EH (cell line): Measurements from ENCODE around the gene ARV1.

ENCODE experiments used
- DNase-seq: peaks from one replicate; pipeline ENCODE4 v3.0.0-alpha.2; 2015; ENCODE audit warnings: low read depth

Gene ARV1

DNA sequence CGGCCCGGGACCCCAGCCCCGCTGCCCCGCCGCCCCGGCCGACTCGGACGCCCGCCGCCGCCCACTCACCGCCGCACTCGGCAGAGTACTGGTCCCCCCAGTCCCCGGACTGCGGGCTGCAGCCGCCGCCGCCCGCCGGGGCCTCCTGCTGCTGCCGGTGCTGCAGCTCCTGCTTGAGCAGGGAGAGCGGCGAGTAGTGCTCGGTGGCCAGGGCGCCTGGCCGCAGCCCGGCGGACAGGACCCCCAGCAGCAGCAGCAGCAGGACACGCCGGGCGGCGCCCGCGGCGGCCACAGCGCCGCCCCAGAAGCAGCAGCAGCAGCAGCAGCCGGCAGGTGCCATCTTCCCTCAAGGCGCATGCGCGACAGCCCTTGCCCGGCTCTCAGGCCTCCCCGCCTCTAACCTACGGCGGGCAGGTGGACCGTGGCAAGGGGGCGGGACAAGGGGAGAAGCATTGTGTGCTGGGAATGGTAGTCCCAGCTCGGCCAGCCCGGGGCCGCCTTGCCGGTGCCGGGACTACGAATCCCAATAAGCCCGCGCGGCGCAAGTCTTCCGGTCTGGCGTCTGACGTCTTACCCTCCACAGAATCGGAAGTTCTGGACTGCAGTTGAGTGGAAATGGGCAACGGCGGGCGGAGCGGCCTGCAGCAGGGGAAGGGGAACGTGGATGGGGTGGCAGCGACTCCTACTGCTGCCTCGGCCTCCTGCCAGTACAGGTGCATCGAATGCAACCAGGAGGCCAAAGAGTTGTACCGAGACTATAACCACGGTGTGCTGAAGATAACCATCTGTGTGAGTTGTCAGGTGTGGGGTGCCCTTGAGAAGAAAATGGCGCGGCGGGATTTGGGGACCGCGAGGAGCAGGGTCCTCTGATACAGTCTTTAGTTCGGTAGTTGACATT, at the start of gene ARV1, which contains the start of gene TTC13:
Gene ARV1, plus strand, starts transcription at position 604 of the 898 bp plus-strand sequence. Its CDS starts 12 bp downstream, at position 616.
Gene TTC13, minus strand, starts transcription at position 371 of the 898 bp plus-strand sequence. Its CDS starts 31 bp downstream, at position 340.
- DNase-seq, result peak; percentile 99

DNA sequence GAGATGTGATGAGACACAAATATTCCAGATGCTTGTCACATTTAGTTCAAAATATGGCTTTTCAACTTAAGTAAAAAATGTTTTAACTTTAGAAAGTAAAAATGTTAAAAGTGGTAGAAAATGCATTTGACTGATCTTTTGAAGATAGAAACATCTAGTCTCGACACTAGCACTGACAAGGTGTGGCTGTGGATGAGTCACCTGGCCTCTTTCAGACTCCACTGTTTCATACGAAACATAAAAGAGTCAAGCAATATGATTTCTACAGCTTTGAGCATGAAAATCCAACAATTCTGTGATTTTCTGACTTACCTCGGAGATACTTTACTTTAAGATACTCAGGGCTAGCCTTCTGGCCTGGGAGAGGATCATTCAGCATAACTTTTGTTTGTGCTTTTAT, 47.9 kb upstream of the ARV1 start:
- no peak for DNase-seq

DNA sequence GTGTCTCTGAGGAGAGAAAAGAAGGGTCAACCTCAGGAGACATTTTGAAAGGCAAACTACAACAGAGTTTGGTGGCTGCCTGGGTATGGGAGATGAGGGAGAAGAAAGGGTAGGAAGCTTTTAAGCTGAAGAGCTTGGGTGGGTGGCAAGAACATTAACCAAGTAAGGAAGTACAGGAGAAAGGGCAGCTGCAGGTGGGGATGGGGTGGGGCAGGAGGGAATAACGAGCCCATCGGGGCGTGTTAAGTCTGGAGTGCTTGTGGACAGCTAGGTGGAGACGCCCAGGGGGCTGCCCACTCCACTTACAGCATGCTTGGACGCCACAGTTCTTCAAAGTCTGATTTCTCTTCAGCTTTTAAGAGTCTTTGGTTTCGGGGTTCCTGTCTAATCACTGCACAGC, 43.0 kb upstream of the ARV1 start:
- no peak for DNase-seq

DNA sequence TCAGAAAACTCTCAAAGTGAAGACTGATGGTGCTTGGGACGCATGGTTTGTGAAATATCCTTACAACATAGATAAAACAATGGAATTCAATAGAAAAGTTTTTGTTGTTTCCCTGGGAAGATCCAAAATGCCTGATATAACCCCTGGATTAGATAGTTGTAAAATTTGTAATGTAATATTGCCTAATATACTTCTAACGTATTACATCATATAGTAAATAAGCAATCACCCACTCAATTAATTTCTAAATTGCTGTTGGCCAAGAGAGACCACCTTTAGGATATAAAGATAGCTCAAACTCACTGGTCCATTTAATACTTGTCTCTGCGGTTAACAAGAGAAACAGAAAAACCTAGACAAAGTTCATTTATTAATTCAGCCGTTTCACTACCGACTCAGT, 42.4 kb upstream of the ARV1 start:
- DNase-seq, result no peak

DNA sequence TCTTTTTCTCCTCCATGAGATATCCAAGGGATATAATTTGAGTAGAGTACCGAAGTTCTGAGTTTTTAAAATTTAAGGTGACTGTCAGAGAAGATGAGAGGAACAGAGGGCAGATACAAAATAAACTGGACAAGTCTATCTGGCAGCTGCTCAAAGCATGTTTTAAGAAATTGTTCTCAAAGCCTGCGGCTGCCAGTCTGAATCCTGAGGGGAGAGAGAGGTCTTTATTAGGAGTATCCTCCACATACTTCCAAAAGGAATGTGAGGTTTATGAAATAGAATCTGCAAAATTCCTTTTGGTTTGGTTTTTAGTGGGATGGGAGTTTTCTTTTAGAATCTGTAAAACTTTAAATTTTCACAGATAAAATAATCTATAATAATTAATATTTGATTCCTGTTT, 41.5 kb upstream of the ARV1 start:
- DNase-seq, result peak; percentile 73

DNA sequence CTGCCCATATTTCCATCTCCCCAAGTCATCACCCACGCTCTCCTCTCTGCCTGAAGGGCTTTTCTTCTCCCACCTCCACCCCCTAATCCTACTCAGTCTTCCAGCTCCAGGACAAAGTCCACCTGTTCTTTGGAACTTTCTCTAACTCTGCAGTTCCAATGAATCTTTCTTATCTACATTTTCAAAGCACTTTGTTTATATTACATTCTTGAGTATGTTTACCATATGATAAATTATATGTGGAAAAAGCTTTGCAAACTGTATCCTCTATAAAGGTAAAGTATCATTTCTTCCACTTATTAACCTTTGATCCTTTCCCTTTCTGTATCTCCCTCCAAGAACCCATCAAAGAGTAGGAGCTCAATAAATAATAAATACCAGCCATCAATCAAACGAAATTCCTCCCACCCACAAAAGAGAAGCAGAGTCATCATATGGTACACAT, 39.9 kb upstream of the ARV1 start:
- DNase-seq, result no peak

DNA sequence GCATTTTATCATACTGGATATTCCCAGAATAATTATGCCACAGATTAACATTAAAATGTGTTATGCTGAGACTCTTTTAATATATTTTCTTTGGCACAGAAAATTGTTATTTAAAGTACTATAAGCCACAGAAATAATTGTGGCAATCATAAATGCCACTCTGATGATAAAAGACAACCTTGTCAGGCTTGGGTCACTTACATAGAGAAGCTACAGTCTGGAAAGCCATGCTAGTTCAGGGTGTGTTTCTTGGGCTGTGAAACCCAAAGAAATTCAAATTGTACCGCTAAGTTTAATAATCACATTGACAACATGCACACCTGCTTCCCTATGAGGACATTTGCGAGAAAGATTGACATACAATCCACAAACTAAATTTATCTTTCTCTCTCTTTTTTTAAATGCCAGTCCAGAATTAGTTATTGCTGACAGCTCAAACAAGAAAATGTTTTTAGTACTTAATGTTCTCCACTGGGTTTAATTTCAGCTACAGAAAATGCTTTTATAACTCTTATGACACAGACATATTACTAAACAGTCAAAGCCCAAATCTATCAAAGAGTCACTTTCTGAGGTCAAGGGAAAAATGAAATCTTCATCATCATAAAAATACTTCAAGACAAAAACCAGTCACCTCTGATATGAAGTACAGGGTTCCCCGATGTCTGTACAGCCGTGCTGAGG, 38.9 kb upstream of the ARV1 start:
- DNase-seq, result peak; percentile 55

DNA sequence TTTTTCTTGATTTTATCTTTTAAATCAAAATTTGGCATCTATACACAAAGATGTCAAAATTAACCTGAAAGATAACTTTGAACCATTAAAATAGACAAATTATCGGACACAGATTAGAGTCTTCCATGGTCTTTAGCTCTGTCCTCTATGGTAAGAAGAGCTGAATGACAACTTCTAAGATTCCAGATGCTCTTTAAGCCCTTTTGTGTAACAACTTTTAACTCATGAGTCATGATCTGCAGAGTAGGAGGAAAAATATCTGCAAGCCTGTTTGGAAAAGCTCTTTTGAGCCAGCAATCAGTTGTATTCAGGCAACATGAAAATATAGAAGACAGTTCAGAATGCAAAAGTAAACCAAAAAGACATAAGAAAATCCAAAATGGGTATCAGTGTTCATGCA, 38.0 kb upstream of the ARV1 start:
- peak; percentile 56 for DNase-seq

DNA sequence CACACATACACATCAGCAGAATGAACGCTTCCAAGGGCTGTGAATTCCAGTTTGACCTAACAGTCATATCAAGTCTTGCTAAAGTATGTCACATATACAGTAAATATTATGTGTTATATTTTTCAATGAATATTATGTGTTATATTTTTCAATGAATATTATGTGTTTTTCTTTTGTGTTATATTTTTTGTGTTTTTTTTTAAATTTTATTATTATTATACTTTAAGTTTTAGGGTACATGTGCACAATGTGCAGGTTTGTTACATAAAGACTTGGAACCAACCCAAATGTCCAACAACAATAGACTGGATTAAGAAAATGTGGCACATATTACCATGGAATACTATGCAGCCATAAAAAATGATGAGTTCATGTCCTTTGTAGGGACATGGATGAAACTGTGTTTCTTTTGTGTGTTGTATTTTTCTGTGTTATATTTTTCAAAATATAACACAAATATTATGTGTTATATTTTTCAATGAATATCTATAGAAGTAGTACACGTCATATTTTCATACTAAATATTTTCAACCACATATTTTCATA, 35.8 kb upstream of the ARV1 start:
- no peak for DNase-seq

DNA sequence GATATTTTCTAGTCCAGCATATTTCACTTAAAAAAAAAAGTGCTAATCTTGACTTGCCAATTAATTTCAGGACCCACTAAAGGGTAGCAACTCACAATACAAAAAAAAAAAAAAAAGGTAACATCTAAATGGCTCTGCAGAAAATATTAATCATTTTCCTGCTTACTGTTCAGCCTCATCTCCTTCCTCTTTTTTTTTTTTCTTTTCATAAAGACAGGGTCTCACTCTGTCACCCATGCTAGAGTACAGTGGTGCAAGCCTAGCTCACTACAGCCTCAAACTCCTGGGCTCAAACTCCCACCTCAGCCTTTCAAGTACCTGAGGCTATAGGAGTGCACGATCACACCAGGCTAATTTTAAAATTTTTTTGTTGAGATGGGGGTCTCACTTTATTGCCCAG, 30.6 kb upstream of the ARV1 start:
- no peak for DNase-seq

DNA sequence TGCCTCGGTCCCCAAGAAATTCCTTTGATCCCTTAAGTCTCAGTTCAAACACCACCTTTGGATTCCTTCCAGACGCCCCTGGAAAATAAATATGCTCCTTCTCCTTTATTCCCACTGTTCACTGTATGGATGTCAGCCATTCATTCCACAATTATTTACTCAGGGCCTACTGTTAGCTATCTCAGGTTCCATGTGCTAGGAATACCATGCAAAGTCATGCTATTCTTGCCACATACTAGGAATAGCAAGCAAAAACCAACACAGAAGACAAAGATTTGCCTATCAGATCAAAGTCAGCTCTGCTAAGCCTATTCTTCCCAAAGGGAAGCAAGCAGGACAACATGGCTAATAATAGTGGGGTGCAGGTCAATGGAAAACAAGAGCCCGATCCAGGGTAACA, 30.0 kb upstream of the ARV1 start:
- DNase-seq, result no peak

DNA sequence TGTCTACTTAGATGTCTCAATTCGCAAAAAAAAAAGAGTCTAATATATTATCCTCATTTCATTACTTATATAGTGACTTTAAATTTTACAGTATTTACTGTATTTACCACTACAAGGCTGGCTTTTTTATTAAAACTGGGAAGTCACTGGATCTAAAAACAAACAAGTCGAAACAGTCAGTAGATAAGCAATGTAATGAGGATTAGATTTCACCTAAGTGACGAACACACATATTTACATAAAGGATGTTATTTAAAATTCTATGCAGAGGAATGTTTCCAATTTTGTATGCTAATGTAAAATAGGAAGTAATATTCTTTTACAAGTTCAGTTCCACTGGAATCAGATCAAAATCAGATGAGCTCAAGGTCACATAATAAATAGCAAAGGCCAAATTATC, 28.5 kb upstream of the ARV1 start:
- DNase-seq, result no peak

DNA sequence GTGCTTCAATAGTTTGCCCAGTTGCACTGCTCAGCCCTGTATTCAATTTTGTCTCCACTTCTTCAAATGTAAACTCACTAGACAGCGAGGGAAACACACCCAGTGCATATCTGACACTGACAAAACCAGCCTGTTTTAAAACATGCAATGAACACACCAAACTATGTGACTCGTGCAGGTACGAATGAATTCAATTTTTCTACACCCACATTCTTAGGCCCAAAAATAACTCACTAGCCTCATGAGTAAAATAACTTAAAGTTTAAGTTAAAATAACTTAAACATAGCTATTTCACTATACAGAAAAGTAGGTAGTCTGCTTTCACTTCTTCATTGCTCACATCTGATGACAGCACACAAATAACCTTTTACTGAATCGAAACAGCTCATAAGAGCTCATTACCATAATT, 21.3 kb upstream of the ARV1 start:
- no peak for DNase-seq

DNA sequence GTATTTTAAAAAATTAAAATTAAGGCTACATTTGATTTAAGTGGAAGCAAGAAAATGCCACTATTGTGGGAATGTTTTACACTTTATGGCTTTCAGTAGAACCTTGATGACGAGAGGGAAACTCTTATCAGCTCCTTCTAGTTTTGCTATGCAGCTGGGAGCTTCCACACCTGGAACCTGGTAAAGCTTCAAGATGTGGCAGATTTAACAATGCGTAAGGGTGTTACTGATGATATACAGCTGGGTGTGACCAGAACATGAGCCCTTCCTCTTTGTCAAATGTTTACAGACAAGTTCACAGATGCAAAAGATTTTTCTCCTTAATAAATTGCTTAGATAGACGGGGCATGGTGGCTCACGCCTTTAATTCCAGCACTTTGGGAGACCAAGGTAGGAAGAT, 20.5 kb upstream of the ARV1 start:
- DNase-seq, result no peak

DNA sequence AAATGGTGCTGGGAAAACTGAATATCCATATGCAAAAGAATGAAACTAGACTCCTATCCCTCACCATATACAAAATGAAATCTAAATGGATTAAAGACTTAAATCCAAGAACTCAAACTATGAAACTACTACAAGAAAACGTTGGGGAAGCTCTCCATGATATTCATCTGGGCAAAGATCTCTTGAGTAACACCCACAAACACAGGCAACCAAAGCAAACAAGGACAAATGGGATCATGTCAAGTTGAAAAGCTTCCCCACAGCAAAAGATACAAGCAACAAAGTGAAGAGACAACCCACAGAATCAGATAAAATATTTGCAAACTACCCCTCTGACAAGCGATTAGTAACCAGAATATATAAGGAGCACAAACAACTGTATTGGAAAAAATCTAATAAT, 14.0 kb upstream of the ARV1 start:
- DNase-seq, result no peak

DNA sequence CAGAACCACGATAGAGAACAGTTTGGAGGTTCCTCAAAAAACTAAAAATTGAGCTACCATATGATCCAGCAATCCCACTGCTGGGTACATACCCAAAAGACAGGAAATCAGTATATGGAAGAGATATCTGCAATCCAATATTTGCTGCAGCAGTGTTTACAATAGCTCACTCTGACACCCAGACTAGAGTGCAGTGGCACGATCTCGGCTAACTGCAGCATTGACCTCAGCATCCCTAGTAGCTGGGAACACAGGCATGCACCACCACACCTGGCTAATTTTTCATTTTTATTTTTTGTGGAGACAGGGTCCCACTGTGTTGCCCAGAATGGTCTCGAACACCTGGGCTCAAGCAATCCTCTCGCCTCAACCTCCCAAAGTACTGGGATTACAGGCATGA, 13.4 kb upstream of the ARV1 start:
- no peak for DNase-seq

DNA sequence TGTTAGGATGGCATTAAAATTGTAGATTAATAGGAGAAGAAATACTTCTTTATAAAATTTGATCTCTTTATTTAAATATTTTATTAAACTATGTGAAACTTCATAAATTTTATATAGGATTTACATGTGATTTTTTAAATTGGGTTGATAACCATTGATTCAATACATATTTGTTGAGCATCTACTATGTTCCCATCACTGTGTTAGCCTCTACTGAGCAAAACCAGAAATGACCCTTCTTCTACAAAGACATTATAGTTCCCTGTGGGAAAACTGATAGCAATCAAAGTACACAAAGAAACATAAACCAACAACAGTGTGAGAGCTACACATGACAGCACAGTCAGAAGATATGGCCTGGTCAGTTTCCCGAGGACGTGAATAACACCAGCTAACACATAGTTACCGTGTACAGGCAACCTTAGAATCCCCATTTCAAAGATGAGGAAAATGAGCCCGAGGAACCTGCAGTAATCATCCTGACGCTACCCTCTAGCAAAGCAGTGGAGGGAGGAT, 12.5 kb upstream of the ARV1 start:
- DNase-seq, result no peak

DNA sequence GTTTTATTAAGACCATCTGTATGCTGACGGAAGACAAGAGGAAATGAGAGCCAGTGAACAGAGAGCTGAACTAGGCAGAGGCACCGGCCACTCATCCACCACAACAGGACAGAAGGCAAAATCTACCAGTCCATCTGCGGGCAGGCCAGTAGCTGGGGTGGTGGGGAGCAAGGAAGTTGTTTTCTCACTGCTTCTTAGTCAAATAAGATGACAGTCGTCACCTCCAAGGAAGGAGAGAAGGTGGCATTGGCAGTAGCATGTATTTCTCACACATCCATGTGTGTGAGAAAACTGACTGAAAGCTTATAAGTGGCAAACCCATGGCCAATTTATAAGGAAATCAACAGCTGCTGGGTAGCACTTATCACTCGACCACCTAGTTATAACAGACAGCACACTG, 8.5 kb upstream of the ARV1 start:
- DNase-seq, result no peak

DNA sequence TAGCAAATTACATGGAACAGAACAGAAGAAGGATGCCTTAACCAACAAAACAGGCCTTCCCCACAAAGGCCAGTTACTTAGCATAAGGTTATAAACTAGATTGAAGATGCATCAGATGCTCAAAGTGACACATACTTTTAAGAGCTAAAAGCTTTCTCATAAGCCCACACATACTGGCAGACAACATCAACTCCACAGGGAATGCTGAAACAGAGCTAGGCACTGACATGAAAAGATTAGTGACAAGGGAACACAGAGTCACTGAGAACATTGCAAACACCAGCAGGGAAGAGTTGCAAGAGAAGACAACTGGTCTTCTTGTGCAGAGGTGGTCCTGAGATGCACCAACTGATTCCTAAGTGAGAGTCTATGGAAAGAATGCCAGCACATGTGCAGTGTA, 7.1 kb upstream of the ARV1 start:
- DNase-seq, result peak; percentile 4

DNA sequence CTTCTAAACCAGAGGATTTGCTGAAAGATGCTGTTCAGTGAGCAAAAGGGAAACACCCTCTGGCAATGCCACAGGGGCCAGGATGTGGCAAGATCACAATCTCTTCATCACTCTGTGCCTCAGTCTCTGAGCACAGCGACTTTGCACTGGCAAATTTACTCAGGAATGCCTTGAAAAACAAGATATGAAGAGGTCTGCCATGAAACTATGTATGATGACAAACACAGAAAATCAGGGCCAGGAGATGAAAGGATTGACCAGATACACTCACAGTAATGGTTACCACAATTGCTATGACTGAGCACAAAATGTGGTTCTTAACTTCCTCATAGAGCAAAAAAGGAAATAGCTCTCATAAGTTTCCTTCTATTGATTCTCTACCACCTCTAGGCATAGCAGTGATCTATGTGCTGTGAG, 6.0 kb upstream of the ARV1 start:
- peak; percentile 78 for DNase-seq

DNA sequence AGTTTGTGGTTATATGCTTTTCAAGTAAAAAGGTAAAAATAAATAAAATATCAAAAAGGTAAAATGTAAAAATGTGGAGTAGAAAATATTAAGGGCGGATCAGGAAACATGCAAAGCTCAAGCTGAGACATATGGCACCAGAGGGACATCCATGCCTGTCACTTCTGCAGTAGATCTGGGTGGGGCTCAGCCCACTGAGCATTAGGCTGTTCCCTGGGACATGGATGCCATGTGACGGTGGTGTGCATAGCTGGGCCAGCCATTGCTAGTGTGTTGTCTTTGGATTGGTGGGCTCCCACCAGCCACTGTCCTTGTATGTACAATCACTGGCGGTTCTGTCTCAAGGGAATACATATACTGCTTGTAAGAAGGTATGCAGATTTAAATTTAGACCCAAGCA, 3.3 kb upstream of the ARV1 start:
- DNase-seq, result no peak

DNA sequence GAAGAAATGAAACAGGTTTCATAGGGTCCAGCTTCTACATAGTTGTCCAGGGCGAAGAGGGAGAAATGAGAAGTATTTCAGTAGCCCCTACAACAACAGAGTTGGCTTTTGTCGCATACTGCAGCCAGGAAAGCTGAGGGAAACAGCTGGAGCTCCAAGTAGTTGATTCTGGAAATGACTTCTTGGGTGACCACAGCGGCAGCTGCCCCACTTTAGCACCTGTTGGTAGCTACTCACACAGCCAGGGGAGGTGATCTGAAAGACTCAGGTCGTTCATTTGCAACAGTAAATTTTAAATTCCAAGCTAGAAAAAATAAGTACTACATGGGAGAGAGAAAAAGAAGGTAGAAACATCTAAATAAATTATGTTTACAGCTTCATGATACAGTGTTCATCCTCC, 2.5 kb upstream of the ARV1 start:
- no peak for DNase-seq
